Stimulated activated CD4-positive, alpha-beta T cell treated with anti-CD3 and anti-CD28 coated beads, Interleukin-1b, Interleukin-23, amount 100 ng/mL, for 1 hour (primary cell): ENCODE results near the gene RBPMS2.
"Not testable (repeated sequence)": the region's sequence is repeated elsewhere in the genome, so short reads cannot be mapped to it uniquely, and the experiment has no call there.

Experiments used
- DNase-seq, 2 donors: peaks; one replicate each; pipeline ENCODE4 v3.0.0-alpha.2; 2020; ENCODE audit warnings: low read depth in 2 of 2

RBPMS2 gene

GRCh38 chr15:64754663-64755426 lies 20.5 kb downstream of the RBPMS2 start:
- DNase-seq = no peak

GRCh38 chr15:64753480-64754185 lies 21.8 kb downstream of the RBPMS2 start:
- no peak for DNase-seq

GRCh38 chr15:64751464-64751863 lies 23.9 kb downstream of the RBPMS2 start:
- DNase-seq = no peak

- DNase-seq = no peak
Observed at GRCh38 chr15:64749999-64750657, 25.3 kb downstream of the RBPMS2 start.

GRCh38 chr15:64749167-64749566 lies 26.2 kb downstream of the RBPMS2 start:
- no peak for DNase-seq

GRCh38 chr15:64748251-64748650 lies 27.1 kb downstream of the RBPMS2 start:
- no peak for DNase-seq

- DNase-seq = no peak
Observed at GRCh38 chr15:64747578-64747977, 27.8 kb downstream of the RBPMS2 start.

- no peak for DNase-seq
Observed at GRCh38 chr15:64746921-64747320, 28.5 kb downstream of the RBPMS2 start.

GRCh38 chr15:64746356-64746755 lies 29.0 kb downstream of the RBPMS2 start:
- no peak for DNase-seq

GRCh38 chr15:64743691-64744090 lies 31.7 kb downstream of the RBPMS2 start:
- DNase-seq = no peak

GRCh38 chr15:64742921-64743320 lies 32.5 kb downstream of the RBPMS2 start:
- no peak for DNase-seq

GRCh38 chr15:64742385-64742784 lies 33.0 kb downstream of the RBPMS2 start:
- DNase-seq = no peak

- DNase-seq = not testable (repeated sequence)
Observed at GRCh38 chr15:64741708-64742107, 33.7 kb downstream of the RBPMS2 start.

GRCh38 chr15:64740311-64741170 lies 34.8 kb downstream of the RBPMS2 start:
- DNase-seq = no peak

GRCh38 chr15:64739577-64740143 lies 35.7 kb downstream of the RBPMS2 start:
- DNase-seq = no peak

- DNase-seq = no peak
Observed at GRCh38 chr15:64739156-64739555, 36.2 kb downstream of the RBPMS2 start.

- DNase-seq = no peak
Observed at GRCh38 chr15:64738226-64739095, 36.9 kb downstream of the RBPMS2 start.

- no peak for DNase-seq
Observed at GRCh38 chr15:64732156-64732860, 43.1 kb downstream of the RBPMS2 start.

GRCh38 chr15:64731805-64732151 lies 43.6 kb downstream of the RBPMS2 start:
- DNase-seq = no peak
